Central memory CD8-positive, alpha-beta T cell (primary cell): Measurements from ENCODE around the gene GLYATL3.
"Not testable (repeated sequence)": the region's sequence is repeated elsewhere in the genome, so short reads cannot be mapped to it uniquely, and the experiment has no call there.

Experiments
- ATAC-seq: fragments of 150-1000 bp; cut with Tn5 transposase; replicated peaks from 2 replicates; pipeline ENCODE4 v1.10.0; 2022; ENCODE audit warnings: mild to moderate bottlenecking, moderate FRiP score, moderate number of reproducible peaks; ENCODE audit not compliant: poor library complexity, severe bottlenecking; ENCODE audit errors: extremely low read depth
- DNase-seq, 2 donors: peaks; one replicate each; pipeline ENCODE4 v3.0.0; 2021; ENCODE audit warnings: low spot score in 2 of 2
- H3K27ac Mint-ChIP-seq: one replicate; pipeline ENCODE4 v1.8.0; 2022; ENCODE audit warnings: low read depth, mild to moderate bottlenecking, moderate library complexity, mixed read lengths
- H3K27me3 Mint-ChIP-seq: one replicate; pipeline ENCODE4 v1.8.0; 2022; ENCODE audit warnings: mixed read lengths
- H3K36me3 Mint-ChIP-seq: one replicate; pipeline ENCODE4 v1.8.0; 2022; ENCODE audit warnings: mild to moderate bottlenecking, moderate library complexity, mixed read lengths; ENCODE audit not compliant: insufficient read depth
- H3K4me1 Mint-ChIP-seq: one replicate; pipeline ENCODE4 v1.8.0; 2022; ENCODE audit warnings: mixed read lengths
- H3K4me3 Mint-ChIP-seq: one replicate; pipeline ENCODE4 v1.8.0; 2022; ENCODE audit warnings: mild to moderate bottlenecking, moderate library complexity, mixed read lengths
- H3K9me3 Mint-ChIP-seq: one replicate; pipeline ENCODE4 v1.8.0; 2022; ENCODE audit warnings: mixed read lengths

Gene GLYATL3

GRCh38 chr6:49481846-49482245 is 17.9 kb upstream of the GLYATL3 start:
- not testable (repeated sequence) for H3K27ac Mint-ChIP-seq, H3K4me3 Mint-ChIP-seq, H3K36me3 Mint-ChIP-seq, H3K27me3 Mint-ChIP-seq, DNase-seq, H3K9me3 Mint-ChIP-seq, H3K4me1 Mint-ChIP-seq, ATAC-seq

DNA sequence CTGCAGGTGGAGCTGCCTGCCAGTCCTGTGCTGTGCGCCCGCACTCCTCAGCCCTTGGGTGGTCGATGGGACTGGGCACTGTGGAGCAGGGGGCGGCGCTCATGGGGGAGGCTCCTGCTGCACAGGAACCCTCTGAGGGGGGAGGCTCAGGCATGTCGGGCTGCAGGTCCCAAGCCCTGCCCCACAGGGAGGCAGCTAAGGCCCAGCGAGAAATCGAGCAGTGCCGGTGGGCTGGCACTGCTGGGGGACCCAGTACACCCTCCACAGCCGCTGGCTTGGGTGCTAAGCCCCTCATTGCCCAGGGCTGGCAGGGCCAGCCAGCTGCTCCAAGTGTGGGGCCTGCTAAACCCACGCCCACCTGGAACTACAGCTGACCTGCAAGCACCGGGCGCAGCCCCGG is 16.3 kb upstream of the GLYATL3 start:
- H3K27me3 Mint-ChIP-seq, H3K4me1 Mint-ChIP-seq, ATAC-seq, H3K9me3 Mint-ChIP-seq, DNase-seq, H3K36me3 Mint-ChIP-seq, H3K4me3 Mint-ChIP-seq, H3K27ac Mint-ChIP-seq: not testable (repeated sequence)

GRCh38 chr6:49490633-49491032 is 9.1 kb upstream of the GLYATL3 start:
- H3K9me3 Mint-ChIP-seq, result no peaks in the 10 kb centered on the region
- H3K4me1 Mint-ChIP-seq, result no peaks in the 10 kb centered on the region
- H3K36me3 Mint-ChIP-seq, result peaks cover 8% of the 10 kb centered on the region
- no peaks in the 10 kb centered on the region for H3K27me3 Mint-ChIP-seq
- no peak for ATAC-seq
- no peak overlapping the region for H3K27ac Mint-ChIP-seq
- H3K4me3 Mint-ChIP-seq, result no peak overlapping the region
- DNase-seq, result no peak

GRCh38 chr6:49497304-49497703 is 2.4 kb upstream of the GLYATL3 start:
- H3K36me3 Mint-ChIP-seq, result no peaks in the 10 kb centered on the region
- no peaks in the 10 kb centered on the region for H3K4me1 Mint-ChIP-seq
- no peak for ATAC-seq
- no peaks in the 10 kb centered on the region for H3K9me3 Mint-ChIP-seq
- H3K27me3 Mint-ChIP-seq, result no peaks in the 10 kb centered on the region
- H3K4me3 Mint-ChIP-seq, result no peak overlapping the region
- no peak overlapping the region for H3K27ac Mint-ChIP-seq
- no peak for DNase-seq

- no peaks in the 10 kb centered on the region for H3K27me3 Mint-ChIP-seq
These were observed 597 bp upstream of the GLYATL3 start for GRCh38 chr6:49499126-49499525.

GRCh38 chr6:49504666-49505065 is 4.9 kb downstream of the GLYATL3 start:
- Mint-ChIP-seq H3K27me3 (peaks cover 30% of the 10 kb centered on the region), H3K27ac (no peak overlapping the region), H3K4me3 (no peak overlapping the region), H3K36me3 (no peaks in the 10 kb centered on the region), H3K4me1 (no peaks in the 10 kb centered on the region), H3K9me3 (no peaks in the 10 kb centered on the region)
- no peak for ATAC-seq
- no peak for DNase-seq

More at GRCh38 chr6:49499126-49499525, 597 bp upstream of the GLYATL3 start:
- Mint-ChIP-seq H3K27ac (no peak overlapping the region), H3K4me1 (no peaks in the 10 kb centered on the region), H3K36me3 (no peaks in the 10 kb centered on the region), H3K9me3 (no peaks in the 10 kb centered on the region), H3K4me3 (no peak overlapping the region)
- DNase-seq (no peak), ATAC-seq (no peak)

DNA sequence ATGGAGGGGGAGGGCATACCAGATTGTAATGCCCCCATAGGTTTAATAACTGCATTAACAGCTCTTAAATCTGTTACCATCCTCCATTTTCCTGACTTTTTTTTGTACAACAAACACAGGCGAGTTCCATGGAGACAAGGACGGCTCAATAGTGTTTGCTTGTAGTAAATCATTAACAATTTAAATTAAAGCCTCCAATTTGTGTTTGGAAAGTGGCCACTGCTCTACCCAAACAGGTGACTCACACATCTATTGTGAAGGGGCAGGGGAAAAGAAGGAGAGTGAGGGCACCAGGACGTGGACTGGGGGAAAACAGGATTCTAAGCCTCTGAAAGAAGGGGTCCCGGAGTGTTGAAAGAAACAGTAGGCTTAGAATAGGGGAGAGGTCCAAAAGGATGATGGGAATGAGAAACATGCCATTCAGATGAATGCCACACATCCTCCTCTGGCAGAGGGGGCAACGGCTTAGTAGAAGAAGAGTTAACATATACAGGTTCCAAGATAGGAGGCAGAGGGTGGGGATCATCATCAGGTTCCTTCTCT is 6.9 kb downstream of the GLYATL3 start:
- Mint-ChIP-seq H3K9me3 (no peaks in the 10 kb centered on the region), H3K27me3 (peaks cover 35% of the 10 kb centered on the region), H3K27ac (no peak overlapping the region), H3K4me1 (no peaks in the 10 kb centered on the region), H3K4me3 (no peak overlapping the region), H3K36me3 (no peaks in the 10 kb centered on the region)
- no peak for DNase-seq
- no peak for ATAC-seq

DNA sequence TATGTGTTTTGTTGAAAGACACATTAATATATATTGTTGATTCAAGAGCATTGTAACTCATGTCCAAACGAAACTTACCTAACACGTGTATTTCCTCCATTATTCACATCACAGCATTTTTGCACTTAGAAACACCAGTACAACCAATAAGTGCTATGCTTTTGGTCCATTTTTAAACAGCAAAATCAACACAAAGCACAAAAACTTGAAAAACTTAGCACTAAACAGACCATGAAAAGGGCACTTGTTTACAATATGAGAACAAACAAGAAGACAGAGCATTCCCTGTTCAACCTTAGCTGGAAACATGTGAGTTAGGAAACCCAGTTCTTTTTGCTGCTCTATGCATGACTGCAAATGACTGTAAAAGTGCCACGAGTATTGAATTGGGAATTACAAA is 9.6 kb downstream of the GLYATL3 start:
- no peaks in the 10 kb centered on the region for H3K4me1 Mint-ChIP-seq
- H3K36me3 Mint-ChIP-seq, result no peaks in the 10 kb centered on the region
- no peaks in the 10 kb centered on the region for H3K9me3 Mint-ChIP-seq
- H3K4me3 Mint-ChIP-seq, result no peak overlapping the region
- H3K27ac Mint-ChIP-seq, result no peak overlapping the region
- ATAC-seq (no peak), DNase-seq (no peak)
- H3K27me3 Mint-ChIP-seq, result peaks cover 53% of the 10 kb centered on the region

DNA sequence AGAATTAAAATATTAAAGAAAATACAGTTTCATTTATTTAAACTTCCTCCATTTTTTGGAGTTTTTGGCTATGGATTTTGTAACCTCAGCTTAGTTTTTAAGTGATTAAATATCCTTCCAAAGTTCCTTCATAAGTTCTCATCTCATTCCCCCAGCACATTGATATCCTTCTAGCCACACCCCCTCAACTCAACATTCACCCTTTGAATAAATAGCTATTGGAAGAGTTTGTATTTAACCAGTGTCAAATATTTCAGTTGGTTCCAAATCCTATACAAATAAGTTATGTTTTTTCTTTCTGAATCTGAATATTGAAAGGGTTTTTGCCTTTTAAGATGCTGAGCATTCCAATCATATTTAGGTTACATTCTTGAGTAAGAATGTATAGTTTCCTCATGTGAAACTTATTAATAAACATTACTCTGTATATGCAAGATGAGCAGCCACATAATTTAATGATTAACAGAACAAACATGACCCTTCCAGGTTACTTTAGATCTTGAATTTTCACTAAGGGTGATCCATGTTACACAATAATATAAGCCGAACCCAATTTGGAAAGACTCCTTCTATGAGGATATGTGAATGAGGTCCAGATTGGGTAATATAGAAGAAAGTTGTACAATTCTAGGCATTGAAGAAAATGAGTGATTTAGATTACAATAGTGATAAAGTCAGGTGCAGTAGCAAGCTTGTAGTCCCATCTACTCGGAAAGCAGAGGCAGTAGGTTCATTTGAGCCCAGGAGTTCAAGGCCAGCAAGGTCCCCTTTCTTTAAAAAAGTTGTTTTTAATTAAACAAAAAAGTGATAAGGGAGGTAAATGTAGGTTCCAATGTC is 13.6 kb downstream of the GLYATL3 start:
- DNase-seq, result no peak
- ATAC-seq, result no peak
- Mint-ChIP-seq H3K36me3 (no peaks in the 10 kb centered on the region), H3K4me3 (no peak overlapping the region), H3K27ac (no peak overlapping the region), H3K9me3 (no peaks in the 10 kb centered on the region), H3K27me3 (peaks cover 25% of the 10 kb centered on the region), H3K4me1 (no peaks in the 10 kb centered on the region)

- Mint-ChIP-seq H3K27ac (no peak overlapping the region), H3K4me3 (no peak overlapping the region), H3K4me1 (no peaks in the 10 kb centered on the region), H3K27me3 (peaks cover 25% of the 10 kb centered on the region), H3K36me3 (no peaks in the 10 kb centered on the region), H3K9me3 (no peaks in the 10 kb centered on the region)
- no peak for DNase-seq
- ATAC-seq, result no peak
These were observed 15.1 kb downstream of the GLYATL3 start for GRCh38 chr6:49514571-49515484.

GRCh38 chr6:49515485-49516146 is 15.9 kb downstream of the GLYATL3 start:
- H3K4me3 Mint-ChIP-seq, result no peak overlapping the region
- H3K4me1 Mint-ChIP-seq, result no peaks in the 10 kb centered on the region
- ATAC-seq (no peak), DNase-seq (no peak)
- no peaks in the 10 kb centered on the region for H3K36me3 Mint-ChIP-seq
- no peaks in the 10 kb centered on the region for H3K9me3 Mint-ChIP-seq
- H3K27ac Mint-ChIP-seq, result no peak overlapping the region
- H3K27me3 Mint-ChIP-seq, result peaks cover 25% of the 10 kb centered on the region

- Mint-ChIP-seq H3K4me3 (no peak overlapping the region), H3K36me3 (no peaks in the 10 kb centered on the region), H3K27me3 (peaks cover 25% of the 10 kb centered on the region), H3K4me1 (no peaks in the 10 kb centered on the region), H3K27ac (no peak overlapping the region), H3K9me3 (no peaks in the 10 kb centered on the region)
- DNase-seq (no peak), ATAC-seq (no peak)
These were observed 16.4 kb downstream of the GLYATL3 start for GRCh38 chr6:49516147-49516505.
